CD4-positive, alpha-beta T cell treated with Interleukin-17A for 4 hours (primary cell): ENCODE measurements around the gene ZBTB9.

Experiments used
- DNase-seq: peaks from one replicate; pipeline ENCODE4 v3.0.0-alpha.2; 2020; ENCODE audit warnings: mixed read lengths

ZBTB9 gene

GRCh38 chr6:33433544-33434191, 20.7 kb upstream of the ZBTB9 start:
- DNase-seq = no peak

GRCh38 chr6:33434961-33435360, 19.4 kb upstream of the ZBTB9 start:
- DNase-seq = no peak

- no peak for DNase-seq
Observed at GRCh38 chr6:33437666-33438065, 16.7 kb upstream of the ZBTB9 start.

- DNase-seq = no peak
Observed at GRCh38 chr6:33438978-33439594, 15.3 kb upstream of the ZBTB9 start.

- no peak for DNase-seq
Observed at GRCh38 chr6:33439956-33440648, 14.3 kb upstream of the ZBTB9 start.

- no peak for DNase-seq
Observed at GRCh38 chr6:33440649-33441309, 13.6 kb upstream of the ZBTB9 start.

- DNase-seq = no peak
Observed at GRCh38 chr6:33441457-33441856, 12.9 kb upstream of the ZBTB9 start.

GRCh38 chr6:33442283-33442682, 12.1 kb upstream of the ZBTB9 start:
- no peak for DNase-seq

GRCh38 chr6:33443025-33443424, 11.4 kb upstream of the ZBTB9 start:
- DNase-seq = no peak

GRCh38 chr6:33443619-33444504, 10.5 kb upstream of the ZBTB9 start:
- no peak for DNase-seq

- no peak for DNase-seq
Observed at GRCh38 chr6:33445119-33445603, 9.2 kb upstream of the ZBTB9 start.

- DNase-seq = no peak
Observed at GRCh38 chr6:33446356-33446755, 8.0 kb upstream of the ZBTB9 start.

- DNase-seq = no peak
Observed at GRCh38 chr6:33450434-33450833, 3.9 kb upstream of the ZBTB9 start.

- DNase-seq = no peak
Observed at GRCh38 chr6:33451606-33452005, 2.8 kb upstream of the ZBTB9 start.

GRCh38 chr6:33452496-33452895, 1.9 kb upstream of the ZBTB9 start:
- no peak for DNase-seq

- peak; percentile 37 for DNase-seq
Observed at GRCh38 chr6:33453393-33454008, 875 bp upstream of the ZBTB9 start.

GRCh38 chr6:33455051-33455450, 675 bp downstream of the ZBTB9 start:
- DNase-seq = no peak

- DNase-seq = no peak
Observed at GRCh38 chr6:33456156-33456555, 1.8 kb downstream of the ZBTB9 start.

- DNase-seq = no peak
Observed at GRCh38 chr6:33458676-33459075, 4.3 kb downstream of the ZBTB9 start.

- DNase-seq = no peak
Observed at GRCh38 chr6:33459226-33459625, 4.8 kb downstream of the ZBTB9 start.

GRCh38 chr6:33466075-33466735, 11.8 kb downstream of the ZBTB9 start:
- no peak for DNase-seq

- DNase-seq = no peak
Observed at GRCh38 chr6:33467091-33467490, 12.7 kb downstream of the ZBTB9 start.
